Suppressor macrophage (primary cell): ENCODE results near the gene SUSD1.

Experiments used
- DNase-seq, 4 experiments: peaks; one replicate each; pipeline ENCODE4 v3.0.0-alpha.2; 2020 to 2022

SUSD1 gene

GRCh38 chr9:112012026-112012902 is 162.8 kb downstream of the SUSD1 start:
- peak; percentile 74 to 91 (median 85) for DNase-seq

GRCh38 chr9:112011051-112011620 is 164.0 kb downstream of the SUSD1 start:
- DNase-seq: no peak

- DNase-seq: no peak
Observed at GRCh38 chr9:112010537-112010936, 164.6 kb downstream of the SUSD1 start.

GRCh38 chr9:112009656-112010055 is 165.4 kb downstream of the SUSD1 start:
- DNase-seq: peak in 3 of 4 experiments; percentile 36 to 75 (median 69)

GRCh38 chr9:112007575-112008240 is 167.4 kb downstream of the SUSD1 start:
- DNase-seq: no peak

GRCh38 chr9:112006361-112007020 is 168.6 kb downstream of the SUSD1 start:
- DNase-seq: no peak

GRCh38 chr9:112005939-112006338 is 169.2 kb downstream of the SUSD1 start:
- peak in 3 of 4 experiments; percentile 34 to 51 (median 41) for DNase-seq

- no peak for DNase-seq
Observed at GRCh38 chr9:112003538-112003937, 171.6 kb downstream of the SUSD1 start.

GRCh38 chr9:112002847-112003457 is 172.1 kb downstream of the SUSD1 start:
- no peak for DNase-seq

GRCh38 chr9:112002131-112002846 is 172.8 kb downstream of the SUSD1 start:
- DNase-seq: no peak

GRCh38 chr9:112000743-112001142 is 174.4 kb downstream of the SUSD1 start:
- DNase-seq: no peak

GRCh38 chr9:111999319-111999718 is 175.8 kb downstream of the SUSD1 start:
- no peak for DNase-seq

- no peak for DNase-seq
Observed at GRCh38 chr9:111997831-111998230, 177.3 kb downstream of the SUSD1 start.

- no peak for DNase-seq
Observed at GRCh38 chr9:111994831-111995458, 180.2 kb downstream of the SUSD1 start.

GRCh38 chr9:111993319-111993718 is 181.8 kb downstream of the SUSD1 start:
- DNase-seq: no peak

GRCh38 chr9:111992523-111992922 is 182.6 kb downstream of the SUSD1 start:
- no peak for DNase-seq

- no peak for DNase-seq
Observed at GRCh38 chr9:111991179-111991578, 183.9 kb downstream of the SUSD1 start.
